NK-92 treated with Interleukin-12 subunit alpha and Interleukin-12 subunit beta, amount 100 ng/mL, for 24 hours (cell line): ENCODE results near the gene FOXN1.

Experiments used
- DNase-seq: peaks from one replicate; lab custom pipeline; 2025; lab: John Stamatoyannopoulos, UW

The FOXN1 gene

DNA sequence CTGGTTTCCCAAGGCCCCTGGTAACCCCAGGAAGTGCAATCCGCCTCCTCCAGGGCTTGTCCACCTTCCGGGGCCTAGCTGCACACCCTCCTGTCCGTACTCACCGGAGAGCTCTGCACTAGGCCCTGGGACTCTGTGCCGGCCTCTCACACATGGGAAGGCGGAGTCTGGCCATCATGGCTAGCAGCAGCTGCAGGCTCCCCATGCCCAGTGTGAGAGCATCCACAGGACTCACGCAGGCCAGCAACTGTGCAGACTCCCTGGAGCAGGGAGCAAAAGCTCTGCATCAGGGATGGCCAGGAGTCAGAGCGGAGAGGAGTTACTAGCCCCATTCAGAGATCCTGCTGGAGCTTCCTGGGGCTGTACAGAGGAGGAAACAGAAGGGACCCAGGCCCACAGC, 20.2 kb downstream of the FOXN1 start:
- no peak for DNase-seq

DNA sequence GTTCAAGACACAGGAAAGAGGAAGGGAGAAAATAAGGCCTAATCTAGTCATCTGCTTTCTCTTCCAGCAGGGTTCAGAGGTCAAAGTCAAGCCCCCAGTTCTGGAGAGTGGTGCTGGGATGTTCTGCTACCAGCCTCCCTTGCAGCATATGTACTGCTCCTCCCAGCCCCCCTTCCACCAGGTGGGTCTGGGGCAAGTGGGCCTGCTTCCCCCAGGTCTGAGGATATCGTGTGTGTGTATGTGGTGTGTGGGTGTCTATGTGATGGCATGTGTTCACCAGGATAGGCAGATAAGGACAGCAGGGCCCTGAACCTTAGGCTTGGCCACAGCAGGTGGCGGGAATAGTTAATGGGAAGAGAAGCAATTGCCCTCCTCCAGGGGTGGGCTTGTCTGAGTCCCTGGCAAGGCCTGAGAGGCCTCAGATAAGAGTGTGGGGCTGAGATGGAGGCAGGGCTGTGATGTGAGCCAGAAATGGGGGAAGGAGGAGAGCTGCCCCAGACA, 21.1 kb downstream of the FOXN1 start:
- DNase-seq, result no peak

DNA sequence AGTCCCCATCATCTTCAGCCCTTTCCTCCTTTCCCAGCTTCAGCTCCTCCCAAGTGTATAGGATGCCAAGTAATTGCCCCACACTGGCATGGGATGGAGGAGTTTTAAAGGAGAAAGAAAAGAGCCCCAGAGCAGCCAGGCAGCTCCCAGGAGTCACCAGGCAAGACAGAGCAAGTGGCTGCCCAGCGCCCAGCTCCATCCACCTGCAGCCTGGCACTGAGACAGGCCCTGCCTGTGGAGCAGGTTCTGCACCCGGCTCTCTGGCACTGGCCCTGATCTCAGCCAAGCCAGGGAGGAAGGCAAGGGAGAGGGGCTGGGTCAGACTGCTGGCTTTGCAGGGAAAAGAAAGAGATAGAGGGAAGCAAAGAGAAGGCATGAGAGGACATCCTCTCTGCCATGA, 21.7 kb downstream of the FOXN1 start:
- DNase-seq, result no peak

DNA sequence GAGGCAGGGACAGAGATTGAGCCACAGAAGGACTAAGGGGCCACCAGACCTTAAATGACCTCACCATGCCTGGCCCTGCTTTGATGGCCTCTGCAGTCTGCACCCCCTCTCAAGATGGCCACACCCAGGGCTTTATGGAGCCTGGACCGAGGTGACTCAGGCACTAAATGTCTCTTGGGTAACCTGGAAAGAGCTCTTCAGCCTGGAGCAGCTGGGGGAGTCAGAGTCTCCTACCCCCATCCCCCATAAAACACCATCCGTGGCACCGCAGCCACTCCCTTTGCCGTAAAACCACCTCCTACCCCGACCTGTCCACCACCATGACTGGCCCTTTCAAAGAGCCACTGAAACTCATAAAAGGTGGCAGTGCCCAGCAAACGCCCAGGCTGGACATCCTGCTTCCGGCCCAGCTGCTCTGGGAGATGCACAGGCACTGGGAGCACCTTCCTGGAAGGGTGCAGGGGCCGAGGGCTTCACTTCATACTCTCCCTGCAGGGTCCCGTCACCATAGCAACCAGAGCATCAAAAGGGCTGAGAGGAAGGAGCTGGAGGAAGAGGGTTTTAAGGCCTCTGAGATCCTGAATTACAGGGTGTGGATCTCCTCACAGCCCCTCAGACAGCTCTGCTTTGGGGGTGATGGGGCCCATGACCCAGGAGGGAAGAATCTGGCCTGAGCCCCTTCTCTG, 22.3 kb downstream of the FOXN1 start:
- DNase-seq, result no peak

DNA sequence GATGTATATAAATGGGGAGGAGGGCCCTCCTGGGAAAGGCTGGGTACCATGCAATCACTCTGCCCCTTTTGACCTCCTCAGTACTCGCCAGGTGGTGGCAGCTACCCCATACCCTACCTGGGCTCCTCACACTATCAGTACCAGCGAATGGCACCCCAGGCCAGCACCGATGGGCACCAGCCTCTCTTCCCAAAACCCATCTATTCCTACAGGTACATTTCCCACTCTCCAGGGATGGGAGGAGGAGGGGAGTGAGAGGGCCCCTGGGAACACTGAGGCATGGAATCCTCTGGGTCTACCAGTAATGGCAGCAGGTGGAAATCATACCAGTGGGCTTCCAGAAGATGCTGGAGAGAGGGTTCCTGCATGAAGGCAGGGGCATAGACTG, 22.9 kb downstream of the FOXN1 start:
- no peak for DNase-seq

DNA sequence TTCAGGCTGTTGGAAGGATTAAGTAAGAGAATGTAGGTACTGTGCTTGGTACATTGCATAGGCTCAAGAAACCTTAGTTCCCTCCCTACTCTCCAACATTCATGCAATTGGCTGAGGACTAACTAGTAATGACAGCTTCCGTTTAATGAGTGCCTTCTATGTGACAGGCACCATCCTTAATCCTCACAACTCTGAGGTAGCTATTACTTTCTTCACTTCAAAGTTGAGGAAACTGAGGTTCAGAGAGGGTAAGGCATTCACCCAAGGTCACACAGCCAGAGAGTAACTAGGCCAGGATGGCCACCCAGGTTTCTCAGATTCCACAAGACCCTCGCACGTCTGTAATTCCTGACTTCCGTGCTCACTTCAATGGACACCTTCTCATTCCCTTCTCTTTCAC, 24.1 kb downstream of the FOXN1 start:
- no peak for DNase-seq

DNA sequence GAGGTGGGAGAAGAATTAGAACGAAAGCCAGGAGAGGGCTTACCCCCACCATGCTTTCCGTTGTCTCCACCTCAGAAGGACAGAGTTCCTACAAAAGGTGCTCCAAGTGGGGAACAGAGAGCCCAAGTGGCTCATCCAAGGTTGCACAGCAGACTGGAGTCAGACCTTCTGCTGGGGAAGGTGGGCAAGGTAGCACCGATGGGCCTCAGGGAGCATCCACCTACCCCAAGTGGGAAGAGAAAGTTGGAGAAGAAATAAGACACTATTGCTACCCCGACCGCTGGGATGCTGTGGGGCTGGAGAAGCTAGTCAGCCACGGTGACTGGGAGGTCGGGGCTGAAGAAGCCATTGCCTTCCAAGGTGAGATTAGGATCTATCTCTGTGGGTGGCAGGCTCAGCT, 24.8 kb downstream of the FOXN1 start:
- DNase-seq, result no peak

DNA sequence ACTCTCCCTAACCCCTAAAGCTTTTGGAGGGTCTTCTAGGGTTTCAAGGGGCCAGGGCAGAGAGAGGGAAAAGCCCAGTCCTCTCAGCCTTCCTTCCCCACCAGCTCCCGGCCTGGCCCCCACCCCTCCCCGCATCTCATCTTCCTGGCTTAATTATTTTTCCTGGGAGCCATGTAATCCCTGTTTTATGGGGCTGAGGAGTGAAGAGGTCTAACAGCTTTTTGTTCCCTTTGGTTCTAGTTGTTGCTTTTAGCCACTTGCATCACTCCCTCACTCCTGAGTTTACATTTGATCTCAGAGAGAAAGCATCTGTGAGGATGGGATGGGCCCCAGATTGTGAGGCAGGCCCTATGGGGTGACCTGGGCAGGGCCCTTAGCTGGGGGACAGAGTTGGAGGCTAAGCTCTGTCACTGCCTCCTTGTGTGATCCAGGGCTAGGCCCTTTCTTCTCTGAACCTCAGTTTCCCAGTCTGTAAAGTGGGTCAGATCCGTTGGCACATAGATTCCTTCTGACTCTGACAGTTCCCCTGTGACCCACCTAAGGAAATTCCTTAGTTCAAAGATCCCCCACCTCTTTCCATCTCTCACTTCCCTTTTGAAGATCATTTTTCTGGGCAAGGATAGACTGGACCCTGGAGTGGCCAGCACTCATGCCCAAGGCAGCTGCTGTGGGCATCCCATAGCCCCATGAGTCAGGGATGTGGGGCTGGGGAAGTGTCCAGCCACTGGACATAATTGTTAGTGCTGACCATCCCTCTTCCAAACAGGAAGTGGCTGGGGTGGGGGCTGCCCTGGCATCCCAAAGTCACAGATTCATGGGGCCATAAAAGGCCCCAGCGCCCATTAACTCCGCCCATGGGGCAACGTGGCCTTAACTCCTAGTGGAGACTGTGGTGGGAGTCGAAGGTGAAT, 26.2 kb downstream of the FOXN1 start:
- DNase-seq, result no peak

DNA sequence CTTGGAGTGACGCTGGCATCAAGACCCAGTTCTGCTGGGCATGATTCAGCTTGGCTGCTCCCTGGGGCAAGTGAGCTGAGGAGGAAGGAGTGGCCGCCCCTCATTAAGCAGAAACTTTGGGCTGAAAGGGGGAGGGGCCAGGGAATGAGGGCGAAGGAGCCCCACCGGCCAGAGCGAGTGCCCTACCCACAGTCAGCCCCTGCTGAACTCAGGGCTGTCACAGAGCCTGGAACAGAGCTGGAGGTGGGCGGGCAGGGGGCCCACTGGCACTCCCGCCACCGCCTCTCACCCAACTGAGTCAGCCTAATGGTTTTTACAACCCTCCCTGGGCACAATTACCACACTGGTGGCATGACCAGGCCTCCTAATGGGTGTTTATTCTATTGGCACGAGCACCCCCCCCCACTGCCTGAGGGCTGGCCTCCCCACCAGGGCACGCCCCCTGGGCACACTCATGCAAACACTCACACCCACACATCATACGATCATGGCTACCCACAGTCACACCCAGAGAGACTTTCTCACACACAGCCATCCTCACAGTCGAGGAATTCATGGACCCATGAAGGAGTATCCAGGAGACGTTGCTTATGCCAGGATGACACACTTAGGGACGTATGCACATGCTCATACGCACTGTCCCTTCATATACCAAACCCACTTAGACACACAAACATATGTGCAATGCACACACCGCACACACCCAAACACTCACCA, 27.1 kb downstream of the FOXN1 start:
- DNase-seq, result no peak

DNA sequence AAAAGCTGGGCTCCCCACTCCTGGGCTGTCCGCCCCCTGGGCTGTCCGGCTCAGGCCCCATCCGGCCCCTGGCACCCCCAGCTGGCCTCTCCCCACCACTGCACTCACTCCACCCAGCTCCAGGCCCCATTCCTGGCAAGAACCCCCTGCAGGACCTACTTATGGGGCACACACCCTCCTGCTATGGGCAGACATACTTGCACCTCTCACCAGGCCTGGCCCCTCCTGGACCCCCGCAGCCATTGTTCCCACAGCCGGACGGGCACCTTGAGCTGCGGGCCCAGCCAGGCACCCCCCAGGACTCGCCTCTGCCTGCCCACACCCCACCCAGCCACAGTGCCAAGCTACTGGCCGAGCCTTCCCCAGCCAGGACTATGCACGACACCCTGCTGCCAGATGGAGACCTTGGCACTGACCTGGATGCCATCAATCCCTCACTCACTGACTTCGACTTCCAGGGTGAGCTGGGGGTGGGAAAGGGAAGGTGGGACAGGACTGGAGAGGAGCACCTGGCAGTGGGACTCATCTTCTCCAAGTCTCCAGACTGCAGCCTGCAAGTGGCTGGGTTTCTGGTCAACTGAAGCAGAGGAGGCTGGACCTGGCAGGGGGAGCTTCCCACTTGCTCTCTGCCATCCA, 28.7 kb downstream of the FOXN1 start:
- DNase-seq, result no peak

DNA sequence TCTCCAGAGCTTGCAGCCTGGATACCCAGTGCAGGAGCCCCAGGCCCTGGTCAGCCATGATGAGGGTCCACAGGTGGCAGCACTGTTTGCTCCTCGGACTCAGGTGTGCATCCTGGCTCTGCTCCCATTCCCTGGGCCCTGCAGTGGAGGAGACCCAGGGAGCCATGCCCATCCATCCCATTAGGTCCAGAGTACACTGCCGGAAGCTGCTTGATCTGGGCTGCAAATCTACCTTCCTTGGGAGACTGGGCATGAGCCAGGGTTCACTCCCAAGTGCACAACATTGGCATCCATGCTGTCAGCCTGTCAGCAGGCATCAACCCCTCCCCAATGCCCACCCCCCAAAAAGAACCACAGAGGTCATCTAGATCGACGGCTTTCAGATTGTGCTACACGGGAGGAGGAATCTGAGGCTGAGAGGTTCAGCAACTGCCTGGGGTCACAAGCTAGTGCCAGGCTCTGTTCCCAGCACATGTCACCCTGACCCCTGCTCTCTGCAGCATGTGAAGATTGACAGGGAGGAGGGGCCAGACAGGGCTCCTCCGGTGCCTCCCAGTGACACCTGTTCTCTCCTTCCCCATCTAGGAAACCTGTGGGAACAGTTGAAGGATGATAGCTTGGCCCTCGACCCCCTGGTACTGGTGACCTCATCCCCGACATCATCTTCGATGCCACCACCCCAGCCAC, 30.5 kb downstream of the FOXN1 start:
- DNase-seq, result no peak

DNA sequence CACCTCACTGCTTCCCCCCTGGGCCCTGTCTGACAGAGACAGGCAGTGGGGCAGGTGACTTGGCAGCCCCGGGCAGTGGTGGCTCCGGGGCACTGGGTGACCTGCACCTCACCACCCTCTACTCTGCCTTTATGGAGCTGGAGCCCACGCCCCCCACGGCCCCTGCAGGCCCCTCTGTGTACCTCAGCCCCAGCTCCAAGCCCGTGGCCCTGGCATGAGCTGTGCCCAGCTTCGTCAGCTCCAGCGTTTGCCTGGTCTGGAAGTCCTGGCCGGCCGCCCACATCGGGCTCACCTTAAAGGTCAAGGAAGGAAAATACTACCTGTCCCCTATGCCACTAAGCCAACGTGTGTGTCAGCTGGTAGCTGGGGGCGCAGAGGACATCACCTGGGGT, 31.1 kb downstream of the FOXN1 start:
- DNase-seq, result no peak

DNA sequence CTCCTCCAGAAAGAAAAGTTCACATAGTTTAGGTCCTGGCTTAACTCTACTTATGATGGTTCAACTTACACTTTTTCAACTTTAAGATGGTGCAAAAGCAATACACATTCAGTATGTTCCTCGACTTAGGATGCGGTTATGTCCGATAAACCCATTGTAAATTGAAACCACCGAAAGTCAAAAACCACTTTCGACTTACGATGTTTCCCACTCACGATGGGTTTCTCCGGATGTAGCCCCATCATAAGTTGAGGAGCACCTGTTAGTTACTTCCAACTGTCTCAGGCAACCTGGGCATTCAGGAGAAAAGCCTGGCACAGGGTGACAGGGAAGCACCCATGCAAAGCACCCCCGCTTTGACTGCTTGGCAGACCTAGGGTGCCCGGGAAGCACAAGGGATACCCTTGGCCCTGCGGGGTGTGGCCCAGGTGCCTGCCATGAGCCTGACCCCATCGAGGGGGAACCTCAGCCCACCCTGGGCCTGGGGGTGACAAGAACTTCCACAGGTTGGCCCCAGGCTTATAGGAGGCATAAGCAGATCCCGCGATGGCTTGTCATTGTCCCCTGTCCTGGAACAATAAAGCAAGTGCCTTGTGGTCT, 32.2 kb downstream of the FOXN1 start:
- DNase-seq, result no peak

DNA sequence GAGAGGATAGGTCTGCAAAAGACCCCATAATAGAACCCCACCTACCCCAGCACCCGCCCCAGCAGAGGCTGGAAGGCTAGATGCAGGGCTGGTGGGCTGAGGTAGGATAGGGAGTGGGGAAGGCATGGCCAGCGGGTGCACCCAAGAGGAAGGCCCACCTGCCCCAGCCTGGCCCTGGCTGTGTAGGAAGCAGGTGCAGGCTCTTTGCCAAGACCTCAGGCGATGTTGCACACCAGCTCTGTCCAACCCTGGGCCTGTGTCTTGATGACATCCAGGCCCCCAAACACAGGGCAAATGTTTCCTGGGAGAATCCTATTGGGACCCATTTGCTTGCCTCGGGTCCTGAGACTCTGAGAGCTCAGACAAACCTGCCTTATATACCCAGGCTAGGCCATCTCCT, 34.1 kb downstream of the FOXN1 start:
- DNase-seq, result no peak

DNA sequence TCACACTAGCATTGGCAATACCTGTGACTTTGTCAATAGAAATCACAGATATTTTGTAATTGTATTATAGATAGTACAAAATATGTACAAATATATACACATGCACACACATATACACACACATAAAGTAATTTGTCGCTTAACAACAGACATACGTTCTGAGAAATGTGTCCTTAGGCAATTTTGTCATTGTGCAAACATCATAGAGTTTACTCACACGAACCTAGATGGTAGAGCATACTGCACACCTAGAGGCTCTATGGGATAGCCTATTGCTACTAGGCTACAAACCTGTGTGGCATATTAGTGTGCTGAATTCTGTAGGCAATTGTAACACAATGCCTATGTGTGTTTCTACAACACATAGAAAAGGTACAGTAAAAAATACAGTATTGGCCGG, 35.3 kb downstream of the FOXN1 start:
- DNase-seq, result no peak

DNA sequence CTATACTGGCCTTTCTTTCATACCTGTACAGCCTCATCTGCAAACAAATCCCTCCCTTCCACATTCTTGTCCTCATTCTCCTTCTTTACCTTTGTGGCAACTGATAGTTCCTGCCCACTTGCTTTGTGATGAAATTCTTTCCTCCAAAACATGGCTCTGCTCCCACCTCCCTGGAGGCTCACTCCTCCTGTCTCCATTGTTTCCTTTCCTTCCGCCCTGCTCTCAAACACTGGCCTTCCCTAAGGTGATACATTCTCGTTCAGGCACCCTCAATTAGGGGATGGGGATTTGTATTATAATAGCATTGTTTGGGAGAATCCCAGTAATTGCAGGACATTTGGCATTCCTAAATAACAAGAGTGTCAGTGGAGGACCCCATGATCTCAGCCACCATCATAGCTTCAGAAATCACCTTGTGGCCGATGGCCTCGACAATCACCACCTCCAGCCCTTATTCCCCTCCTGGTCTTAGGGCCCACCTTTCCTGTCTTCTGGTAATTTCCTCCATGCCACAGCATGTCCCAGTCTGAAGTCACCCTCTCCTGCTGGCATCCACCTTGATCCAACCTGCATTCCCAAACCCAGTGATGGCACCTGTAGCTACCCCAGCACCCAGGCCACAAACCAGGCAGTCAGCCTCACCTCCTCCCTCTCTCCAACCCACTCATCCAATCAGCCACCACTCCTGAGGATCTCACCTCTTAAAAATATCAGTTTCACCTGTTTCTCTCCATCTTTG, 38.4 kb downstream of the FOXN1 start:
- no peak for DNase-seq

DNA sequence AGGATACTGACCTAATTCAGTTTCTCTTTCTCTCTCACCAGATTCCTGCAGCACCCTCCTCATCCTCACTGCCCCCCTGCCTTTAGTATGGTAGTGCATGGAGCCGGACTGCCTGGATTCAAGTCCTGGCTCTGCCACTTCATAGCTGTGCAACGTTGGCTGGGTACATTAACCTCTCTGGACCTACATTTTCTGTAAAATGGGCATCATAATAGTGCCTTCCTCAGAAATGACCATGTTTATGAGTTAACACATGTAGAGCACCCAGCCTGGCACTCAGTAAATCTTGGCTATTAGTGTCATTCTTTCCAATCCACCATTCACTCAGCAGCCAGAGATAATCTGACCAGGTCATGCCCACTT, 39.0 kb downstream of the FOXN1 start:
- DNase-seq, result no peak

DNA sequence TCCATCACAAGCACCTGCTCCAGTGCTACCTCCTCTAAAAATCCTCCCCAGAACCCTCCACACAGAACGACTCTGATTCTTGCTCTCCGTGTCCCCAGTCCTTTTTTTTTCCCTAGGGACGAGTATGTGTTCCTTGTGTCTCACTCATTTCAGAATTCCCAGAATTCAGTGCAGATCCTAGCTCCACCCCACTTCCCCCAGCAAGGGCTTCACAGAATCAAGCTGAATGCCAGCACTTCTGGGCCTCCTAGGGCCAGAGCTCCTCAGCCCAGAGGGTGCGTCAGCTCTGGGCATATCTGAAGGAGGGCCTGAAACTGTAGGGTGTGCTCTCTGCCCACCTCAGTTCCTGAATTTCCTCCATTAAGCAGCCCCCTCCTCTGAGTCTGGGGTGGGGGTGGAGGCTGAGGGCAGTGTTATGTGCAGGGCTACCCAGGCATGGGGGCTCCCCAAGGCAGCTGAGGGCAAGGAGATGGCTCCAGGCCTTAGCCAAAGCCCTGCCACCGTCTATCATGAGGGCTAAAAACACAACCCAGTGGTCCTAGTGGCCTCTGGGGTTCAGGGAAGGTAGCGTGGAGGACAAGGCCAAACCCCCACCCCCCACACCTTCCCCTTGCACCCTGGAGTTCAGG, 39.8 kb downstream of the FOXN1 start:
- DNase-seq, result no peak

DNA sequence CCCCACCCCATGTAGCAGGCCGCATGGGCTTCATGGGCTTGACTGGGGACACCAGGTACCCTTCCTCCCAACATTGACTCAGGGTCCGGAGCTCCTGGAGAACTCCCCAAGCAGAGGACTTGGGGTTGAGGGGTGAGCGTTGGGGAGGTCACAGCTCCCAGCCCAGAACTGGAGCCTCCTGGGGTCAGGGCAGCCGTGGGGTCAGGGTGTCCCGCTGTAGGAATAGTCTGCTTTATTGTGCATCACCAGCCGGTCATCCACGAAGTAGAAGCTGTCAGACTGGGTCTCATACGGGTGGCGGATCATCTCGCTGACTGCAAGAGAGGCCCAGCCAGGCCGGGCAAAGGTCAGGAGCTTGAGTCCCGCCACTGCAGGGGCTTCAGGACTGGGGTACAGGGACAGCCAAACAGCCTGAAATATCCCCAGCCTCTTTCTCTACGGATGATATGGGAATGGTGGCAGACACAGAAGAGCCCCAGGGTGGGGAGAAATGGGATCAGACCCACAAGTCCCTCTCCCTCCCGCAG, 41.0 kb downstream of the FOXN1 start:
- DNase-seq, result no peak
